DND-41 (cell line): ENCODE measurements around the gene LYSET.
"Not testable (repeated sequence)": the region's sequence is repeated elsewhere in the genome, so short reads cannot be mapped to it uniquely, and the experiment has no call there.

Experiments
- ATAC-seq: fragments of 200-7000 bp; cut with Tn5 transposase; 3 replicates; pipeline ENCODE4 v1.9.1; 2021; ENCODE audit warnings: low read depth; ENCODE audit not compliant: insufficient read depth
- DNase-seq: peaks from one replicate; pipeline ENCODE4 v3.0.0-alpha.2; 2020
- H2AFZ ChIP-seq: 2 replicates; pipeline ENCODE4 v1.6.0; 2012; ENCODE audit warnings: low read depth, low read length
- H3K27ac ChIP-seq: 2 replicates; pipeline ENCODE4 v1.5.1; 2012; ENCODE audit warnings: low read length, inconsistent platforms
- H3K27me3 ChIP-seq: fragments of 200-600 bp; sonication (generic); 2 replicates; pipeline ENCODE4 v1.6.0; 2012; ENCODE audit warnings: low read length, mild to moderate bottlenecking, inconsistent platforms; ENCODE audit not compliant: insufficient read depth, poor library complexity
- H3K36me3 ChIP-seq: 2 replicates; pipeline ENCODE4 v1.5.1; 2012; ENCODE audit warnings: low read length, inconsistent platforms; ENCODE audit not compliant: insufficient read depth
- H3K4me1 ChIP-seq: 2 replicates; pipeline ENCODE4 v1.5.1; 2012; ENCODE audit warnings: mild to moderate bottlenecking, low read length; ENCODE audit not compliant: insufficient read depth
- H3K4me2 ChIP-seq: 2 replicates; pipeline ENCODE4 v1.6.0; 2012; ENCODE audit warnings: mild to moderate bottlenecking, moderate library complexity, low read length, inconsistent platforms; ENCODE audit not compliant: insufficient read depth
- H3K4me3 ChIP-seq, 2 experiments: fragments of 200-600 bp in 1 of 2; shearing (Covaris generic) in 1 of 2; 2 replicates each; pipeline ENCODE4 v1.5.1; 2012 to 2016; ENCODE audit warnings: inconsistent platforms in 2 of 2, low read length in 2 of 2, mild to moderate bottlenecking in 2 of 2, low read depth in 1 of 2, moderate library complexity in 1 of 2
- H3K79me2 ChIP-seq: 2 replicates; pipeline ENCODE4 v1.6.0; 2012; ENCODE audit warnings: low read length, inconsistent platforms; ENCODE audit not compliant: insufficient read depth
- H3K9ac ChIP-seq: 2 replicates; pipeline ENCODE4 v1.6.0; 2012; ENCODE audit warnings: low read depth, mild to moderate bottlenecking, inconsistent platforms, low read length, moderate library complexity
- H3K9me3 ChIP-seq: 2 replicates; pipeline ENCODE4 v1.5.1; 2012; ENCODE audit warnings: low read length, moderate library complexity, mild to moderate bottlenecking, inconsistent platforms; ENCODE audit not compliant: insufficient read depth, severe bottlenecking
- H4K20me1 ChIP-seq: 2 replicates; pipeline ENCODE4 v1.6.0; 2012; ENCODE audit warnings: low read length; ENCODE audit not compliant: insufficient read depth
- EZH2 ChIP-seq: IDR thresholded peaks from 3 replicates; pipeline ENCODE4 v1.6.1; 2012; ENCODE audit warnings: borderline replicate concordance, low read depth, mild to moderate bottlenecking, moderate library complexity, low read length, inconsistent platforms; ENCODE audit not compliant: severe bottlenecking
- TF ChIP-seq, protein P1 (sequence below): IDR thresholded peaks from 2 replicates; pipeline ENCODE4 v1.5.1; 2012; ENCODE audit warnings: borderline replicate concordance, low read length, moderate library complexity, mild to moderate bottlenecking; ENCODE audit not compliant: poor library complexity, severe bottlenecking; ENCODE audit errors: extremely low read depth

LYSET gene

DNA sequence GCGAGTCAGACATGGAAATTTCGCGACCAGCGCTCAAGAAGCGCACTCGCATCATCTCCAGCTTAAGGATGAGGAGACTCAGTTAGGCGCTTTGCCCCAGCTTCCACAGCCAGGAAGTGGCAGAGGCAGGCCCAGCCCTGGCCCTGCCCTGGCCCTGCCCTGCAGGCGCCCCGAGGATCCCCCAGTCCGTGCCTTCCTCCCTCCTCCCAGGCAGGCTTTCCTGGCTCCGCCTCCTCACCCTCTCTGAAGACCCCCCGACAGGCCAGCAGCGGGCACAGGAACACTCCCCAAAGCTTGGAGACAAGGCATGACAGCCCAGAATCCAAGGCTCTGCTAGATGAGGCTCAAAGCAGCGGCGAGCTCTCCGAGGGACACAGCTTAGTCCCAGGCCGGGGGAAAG, 47.0 kb downstream of the LYSET start:
- H3K4me3 ChIP-seq = no peak overlapping the region
- peak; percentile 25; the same call in 1 of the 3 replicates for ATAC-seq
- H3K27ac ChIP-seq = no peak overlapping the region
- peaks cover 20% of the 10 kb centered on the region for H3K36me3 ChIP-seq
- peaks cover 12% of the 10 kb centered on the region for H4K20me1 ChIP-seq
- H3K4me2 ChIP-seq = no peak overlapping the region
- no peaks in the 10 kb centered on the region for H3K79me2 ChIP-seq
- no peak for DNase-seq
- no peak overlapping the region for H2AFZ ChIP-seq
- H3K27me3 ChIP-seq = no peaks in the 10 kb centered on the region
- no peaks in the 10 kb centered on the region for H3K9me3 ChIP-seq
- no peaks in the 10 kb centered on the region for H3K4me1 ChIP-seq
- H3K9ac ChIP-seq = no peak overlapping the region
- TF ChIP-seq, protein P1, sequence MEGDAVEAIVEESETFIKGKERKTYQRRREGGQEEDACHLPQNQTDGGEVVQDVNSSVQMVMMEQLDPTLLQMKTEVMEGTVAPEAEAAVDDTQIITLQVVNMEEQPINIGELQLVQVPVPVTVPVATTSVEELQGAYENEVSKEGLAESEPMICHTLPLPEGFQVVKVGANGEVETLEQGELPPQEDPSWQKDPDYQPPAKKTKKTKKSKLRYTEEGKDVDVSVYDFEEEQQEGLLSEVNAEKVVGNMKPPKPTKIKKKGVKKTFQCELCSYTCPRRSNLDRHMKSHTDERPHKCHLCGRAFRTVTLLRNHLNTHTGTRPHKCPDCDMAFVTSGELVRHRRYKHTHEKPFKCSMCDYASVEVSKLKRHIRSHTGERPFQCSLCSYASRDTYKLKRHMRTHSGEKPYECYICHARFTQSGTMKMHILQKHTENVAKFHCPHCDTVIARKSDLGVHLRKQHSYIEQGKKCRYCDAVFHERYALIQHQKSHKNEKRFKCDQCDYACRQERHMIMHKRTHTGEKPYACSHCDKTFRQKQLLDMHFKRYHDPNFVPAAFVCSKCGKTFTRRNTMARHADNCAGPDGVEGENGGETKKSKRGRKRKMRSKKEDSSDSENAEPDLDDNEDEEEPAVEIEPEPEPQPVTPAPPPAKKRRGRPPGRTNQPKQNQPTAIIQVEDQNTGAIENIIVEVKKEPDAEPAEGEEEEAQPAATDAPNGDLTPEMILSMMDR = no peak
- TF ChIP-seq EZH2 = no peak

DNA sequence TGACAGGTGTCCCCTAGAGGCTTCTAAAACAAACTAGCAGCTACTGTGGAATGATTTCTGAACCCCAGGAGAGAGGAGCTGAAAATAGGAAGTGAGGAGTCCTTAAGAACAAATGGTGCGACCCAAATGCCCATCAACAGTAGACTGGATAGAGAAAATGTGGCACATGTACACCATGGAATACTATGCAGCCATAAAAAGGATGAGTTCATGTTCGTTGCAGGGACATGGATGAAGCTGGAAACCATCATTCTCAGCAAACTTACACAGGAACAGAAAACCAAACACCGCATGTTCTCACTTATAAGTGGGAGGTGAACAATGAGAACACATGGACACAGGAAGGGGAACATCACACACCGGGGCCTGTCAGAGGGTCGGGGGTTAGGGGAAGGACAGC, 48.0 kb downstream of the LYSET start:
- H2AFZ ChIP-seq, H3K4me2 ChIP-seq, H3K9me3 ChIP-seq, H4K20me1 ChIP-seq, H3K27me3 ChIP-seq, H3K4me1 ChIP-seq, DNase-seq, H3K4me3 ChIP-seq, H3K9ac ChIP-seq, H3K79me2 ChIP-seq, ATAC-seq, H3K27ac ChIP-seq: not testable (repeated sequence)
- peaks cover 10% of the 10 kb centered on the region for H3K36me3 ChIP-seq

DNA sequence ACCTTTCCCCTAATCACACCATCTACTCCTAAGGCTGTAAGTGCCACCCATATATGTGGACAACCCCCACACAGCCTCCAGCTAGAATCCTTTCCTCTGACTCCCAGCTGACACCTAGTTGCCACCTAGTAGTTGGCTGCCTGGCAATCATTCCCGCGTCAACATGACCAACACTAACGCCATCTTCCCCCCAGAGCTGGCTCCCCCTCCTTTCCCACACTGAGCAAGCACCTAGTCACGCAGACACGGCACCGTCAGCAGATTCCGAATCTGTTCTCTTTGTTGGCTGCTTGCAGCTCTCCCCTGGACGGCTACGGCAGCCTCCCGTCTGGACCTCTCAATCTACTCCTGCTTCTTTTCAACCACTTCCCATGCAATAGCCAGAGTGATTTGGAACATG, 49.7 kb downstream of the LYSET start:
- Histone ChIP-seq H3K79me2 (no peaks in the 10 kb centered on the region), H3K9me3 (no peaks in the 10 kb centered on the region), H3K27ac (no peak overlapping the region), H2AFZ (no peak overlapping the region), H3K4me2 (no peak overlapping the region), H3K4me1 (no peaks in the 10 kb centered on the region), H3K9ac (no peak overlapping the region), H3K4me3 (no peak overlapping the region), H4K20me1 (peaks cover under 1% of the 10 kb centered on the region; the same call in 1 of the 2 replicates), H3K36me3 (no peaks in the 10 kb centered on the region), H3K27me3 (no peaks in the 10 kb centered on the region)
- no peak for DNase-seq
- no peak for ATAC-seq
- TF ChIP-seq, protein P1 = no peak
- TF ChIP-seq EZH2 = no peak
